ENCODE data around the gene FSIP1.

FSIP1 gene

GRCh38 chr15:39613861-39614260 lies 168.8 kb downstream of the FSIP1 start:
- no peak for DNase-seq

GRCh38 chr15:39613271-39613670 lies 169.4 kb downstream of the FSIP1 start:
- DNase-seq = no peak

DNA sequence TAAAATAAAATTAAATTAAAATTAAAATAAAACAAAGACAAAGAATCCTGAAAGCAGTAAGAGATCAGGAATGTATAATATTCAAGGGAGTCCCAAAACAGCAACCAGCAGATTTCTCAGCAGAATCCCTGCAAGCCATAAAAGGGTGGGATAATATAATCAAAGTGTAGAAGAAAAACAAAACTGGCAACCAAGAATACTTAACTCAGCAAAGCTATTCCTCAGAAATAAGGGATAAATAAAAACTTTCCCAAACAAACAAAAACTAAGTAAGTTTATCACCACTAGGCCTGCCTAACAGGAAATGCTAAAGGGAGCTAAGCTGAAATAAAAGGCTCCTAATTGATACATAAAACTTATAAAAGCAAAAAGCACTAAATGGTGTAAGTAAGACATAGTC lies 172.0 kb downstream of the FSIP1 start:
- DNase-seq = no peak

DNA sequence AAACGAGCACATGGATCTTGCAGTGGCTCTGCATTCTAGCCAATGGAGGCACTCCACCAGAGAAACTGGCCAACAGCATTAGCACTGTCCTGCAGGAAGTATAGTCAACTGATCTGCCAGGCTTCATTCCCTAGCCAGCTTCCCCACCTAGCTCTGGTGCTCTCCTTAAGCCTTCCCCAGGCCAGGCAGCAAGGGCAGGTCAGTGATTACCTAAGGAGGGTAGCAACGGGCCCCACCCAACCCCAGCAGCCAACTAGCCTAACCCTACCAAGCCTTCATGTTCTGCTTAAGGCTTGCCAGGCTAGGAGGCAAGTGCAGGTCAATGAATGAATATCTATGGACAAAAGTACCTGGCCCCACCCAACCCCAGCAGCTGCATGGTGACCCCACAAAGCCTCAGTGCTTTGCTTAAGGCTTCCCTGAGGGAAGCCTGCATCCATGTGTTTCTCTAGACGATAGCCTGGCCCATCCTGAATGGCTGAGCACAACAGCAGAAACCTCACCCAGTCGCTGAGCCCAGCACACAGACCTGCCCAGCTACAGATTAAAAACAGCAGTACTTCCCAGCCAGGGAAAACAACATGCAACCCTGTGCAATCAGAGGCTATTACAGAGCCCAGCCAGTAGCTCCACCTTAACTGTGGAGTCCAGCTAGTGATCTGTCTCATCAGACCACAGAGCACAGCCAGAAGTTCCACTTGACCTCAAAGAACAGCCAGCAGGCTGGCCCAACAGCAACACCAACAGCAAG lies 173.3 kb downstream of the FSIP1 start:
- no peak for DNase-seq

DNA sequence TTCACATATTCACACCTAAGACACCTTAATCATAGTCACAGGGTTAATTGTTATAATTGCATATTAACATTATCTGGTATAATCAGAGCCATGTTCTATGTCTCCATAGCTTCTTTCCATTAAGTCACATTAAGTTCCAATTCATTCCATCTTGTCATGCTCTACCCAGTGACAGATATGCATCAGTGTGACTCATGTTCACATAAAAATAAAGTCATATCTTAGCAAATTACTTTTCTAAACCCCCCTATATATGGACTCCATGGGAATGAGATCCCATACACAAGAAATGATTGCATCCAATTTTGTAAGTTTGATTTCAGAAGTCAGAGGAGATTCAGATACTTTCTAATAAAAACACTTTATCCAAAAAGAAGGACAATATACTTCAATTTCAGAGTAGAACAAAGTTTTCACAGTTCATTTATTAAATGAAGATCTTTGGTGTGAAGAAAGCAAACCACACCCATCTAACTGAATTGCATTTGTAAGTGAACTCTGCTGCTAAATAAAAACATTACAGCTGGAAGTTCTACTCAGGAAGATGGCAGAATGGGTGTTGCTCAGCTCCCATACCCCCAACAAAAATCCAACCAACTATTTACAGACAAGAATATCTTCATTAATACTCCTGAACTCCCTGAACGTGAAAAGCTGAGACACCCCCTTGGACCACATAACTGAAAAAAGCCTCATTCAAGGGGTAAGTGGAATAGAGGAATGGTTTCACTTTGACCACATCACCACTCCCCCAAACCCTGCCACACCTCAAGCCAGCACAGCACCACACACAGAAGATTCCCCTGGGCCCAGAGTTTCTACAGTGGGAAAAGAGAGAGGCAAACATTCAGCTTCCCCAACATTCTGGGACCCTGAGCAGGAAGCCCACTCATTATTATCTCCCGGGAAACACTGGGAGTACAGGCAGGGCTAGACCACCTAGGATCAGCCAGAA lies 174.2 kb downstream of the FSIP1 start:
- no peak for DNase-seq

GRCh38 chr15:39605146-39605545 lies 177.5 kb downstream of the FSIP1 start:
- DNase-seq = no peak

GRCh38 chr15:39602143-39602542 lies 180.5 kb downstream of the FSIP1 start:
- DNase-seq = no peak

GRCh38 chr15:39599871-39600270 lies 182.8 kb downstream of the FSIP1 start:
- DNase-seq = no peak

- DNase-seq = no peak
These were observed 183.4 kb downstream of the FSIP1 start for GRCh38 chr15:39598958-39599845.

DNA sequence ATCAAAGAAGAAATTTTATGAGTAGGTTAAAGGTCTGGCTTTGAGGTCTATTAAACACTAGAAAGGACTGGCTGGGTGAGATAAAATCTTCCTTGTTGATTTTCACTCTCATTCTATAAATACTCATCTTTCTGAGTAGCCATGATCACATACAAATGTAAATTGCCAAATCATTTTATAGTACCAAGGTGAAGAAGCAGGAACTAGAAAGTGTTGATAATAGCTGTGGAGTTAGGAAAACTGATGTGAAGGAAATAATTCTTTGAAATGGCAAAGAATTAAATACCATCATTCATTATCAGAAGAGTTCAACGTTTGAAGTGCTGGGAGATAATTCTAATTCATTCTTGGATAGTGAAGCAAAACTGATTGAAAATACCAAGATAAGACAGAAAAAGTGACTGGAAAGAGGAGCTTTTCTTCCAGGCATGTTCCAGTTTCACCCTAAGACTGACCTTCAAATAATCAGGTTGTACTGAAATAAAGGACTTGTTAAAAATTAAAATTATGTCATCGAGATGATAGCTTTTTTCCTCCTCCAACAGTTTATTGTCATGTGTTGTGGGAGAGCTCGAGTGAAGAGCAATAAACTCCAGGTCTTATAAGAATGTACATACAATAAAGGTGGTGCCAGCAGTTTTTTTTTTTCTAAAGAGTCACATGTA lies 184.3 kb downstream of the FSIP1 start:
- DNase-seq = no peak

- DNase-seq = no peak
These were observed 184.9 kb downstream of the FSIP1 start for GRCh38 chr15:39597751-39598185.

DNA sequence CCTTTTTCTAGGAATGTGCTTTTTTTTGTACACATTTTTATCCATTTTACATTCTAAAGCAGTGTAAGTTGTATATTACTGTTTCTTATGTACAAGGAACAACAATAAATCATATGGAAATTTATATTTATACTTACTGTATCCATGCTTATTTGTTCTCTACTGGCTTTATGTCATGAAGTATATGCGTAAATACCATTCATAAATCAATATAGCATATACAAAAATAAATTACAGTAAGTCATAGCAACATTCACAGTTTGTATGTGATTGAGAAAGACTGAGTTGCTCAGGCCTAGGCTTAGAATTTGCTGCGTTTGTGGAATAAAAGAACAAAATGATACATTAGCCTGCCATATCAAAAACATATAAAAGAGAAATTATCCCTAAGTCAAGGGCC lies 185.3 kb downstream of the FSIP1 start:
- no peak for DNase-seq

- no peak for DNase-seq
These were observed 186.1 kb downstream of the FSIP1 start for GRCh38 chr15:39596358-39597051.

- no peak for DNase-seq
These were observed 187.1 kb downstream of the FSIP1 start for GRCh38 chr15:39595338-39596221.

- no peak for DNase-seq
These were observed 187.9 kb downstream of the FSIP1 start for GRCh38 chr15:39594446-39595337.

DNA sequence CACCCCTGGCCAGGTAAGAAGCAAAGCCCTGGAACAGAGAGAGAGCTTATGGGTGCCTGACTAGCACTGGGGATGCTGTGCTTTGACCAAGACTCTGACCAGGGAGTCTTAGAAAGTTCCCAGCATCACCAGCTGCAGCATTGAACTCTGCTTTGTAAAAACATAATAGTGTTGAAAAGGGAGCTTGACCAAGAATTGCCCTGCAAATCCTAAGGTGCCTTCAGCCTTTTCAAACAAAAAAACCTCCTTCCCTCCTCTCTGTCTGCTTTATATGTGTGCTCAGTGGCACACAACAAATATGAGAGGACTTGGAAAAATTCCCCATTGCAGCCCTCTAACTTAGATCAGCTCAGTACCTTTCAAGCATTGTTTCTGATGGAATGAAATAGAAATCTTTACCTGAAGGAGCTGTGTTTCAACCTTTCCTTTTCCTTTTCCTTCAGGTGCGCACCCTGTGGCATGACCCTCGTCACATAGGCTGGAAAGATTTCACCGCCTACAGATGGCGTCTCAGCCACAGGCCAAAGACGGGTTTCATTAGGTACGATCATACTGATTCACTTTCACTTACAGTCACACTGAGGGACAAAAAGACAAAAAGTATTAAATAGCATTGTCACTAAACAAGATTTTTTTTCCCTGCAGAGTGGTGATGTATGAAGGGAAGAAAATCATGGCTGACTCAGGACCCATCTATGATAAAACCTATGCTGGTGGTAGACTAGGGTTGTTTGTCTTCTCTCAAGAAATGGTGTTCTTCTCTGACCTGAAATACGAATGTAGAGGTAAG lies 188.8 kb downstream of the FSIP1 start:
- no peak for DNase-seq

DNA sequence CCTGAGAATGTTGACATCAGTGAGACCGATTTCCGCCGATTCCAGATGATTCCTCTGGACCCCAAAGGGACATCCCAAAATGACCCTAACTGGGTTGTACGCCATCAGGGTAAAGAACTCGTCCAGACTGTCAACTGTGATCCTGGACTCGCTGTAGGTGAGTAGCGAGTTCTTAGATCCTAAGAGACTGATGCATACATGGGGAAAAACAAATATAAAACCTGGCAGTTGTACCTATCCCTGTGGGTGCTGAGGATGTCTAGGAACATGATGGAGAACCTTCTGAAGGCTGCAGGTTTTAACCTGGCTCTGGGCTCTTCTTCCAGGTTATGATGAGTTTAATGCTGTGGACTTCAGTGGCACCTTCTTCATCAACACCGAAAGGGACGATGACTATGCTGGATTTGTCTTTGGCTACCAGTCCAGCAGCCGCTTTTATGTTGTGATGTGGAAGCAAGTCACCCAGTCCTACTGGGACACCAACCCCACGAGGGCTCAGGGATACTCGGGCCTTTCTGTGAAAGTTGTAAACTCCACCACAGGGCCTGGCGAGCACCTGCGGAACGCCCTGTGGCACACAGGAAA lies 189.5 kb downstream of the FSIP1 start:
- no peak for DNase-seq

DNA sequence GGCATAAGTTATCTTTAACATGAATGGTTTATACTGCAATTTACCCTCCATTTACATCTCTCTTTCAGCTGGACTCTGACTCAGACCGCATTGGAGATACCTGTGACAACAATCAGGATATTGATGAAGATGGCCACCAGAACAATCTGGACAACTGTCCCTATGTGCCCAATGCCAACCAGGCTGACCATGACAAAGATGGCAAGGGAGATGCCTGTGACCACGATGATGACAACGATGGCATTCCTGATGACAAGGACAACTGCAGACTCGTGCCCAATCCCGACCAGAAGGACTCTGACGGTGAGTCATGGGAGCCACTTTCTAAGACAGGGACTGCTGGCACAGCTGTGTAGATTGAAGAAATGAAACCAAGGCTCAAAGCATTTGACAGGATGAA lies 190.1 kb downstream of the FSIP1 start:
- DNase-seq = no peak

Data from activated CD4-positive, CD25-positive, alpha-beta regulatory T cell (primary cell).